HG03175 (cell line): ENCODE measurements around the gene SH3PXD2A.
"Not testable (repeated sequence)": the region's sequence is repeated elsewhere in the genome, so short reads cannot be mapped to it uniquely, and the experiment has no call there.

Experiments used
- ATAC-seq: cut with Tn5 transposase; IDR thresholded peaks from one replicate; pipeline ENCODE4 v1.9.1; 2021; ENCODE audit warnings: mild to moderate bottlenecking, moderate library complexity; ENCODE audit not compliant: unreplicated experiment

Gene SH3PXD2A

GRCh38 chr10:103852189-103852711, 3.1 kb downstream of the SH3PXD2A start:
- no peak for ATAC-seq

- ATAC-seq: no peak
Measured at GRCh38 chr10:103851261-103851660, 4.1 kb downstream of the SH3PXD2A start.

- no peak for ATAC-seq
Measured at GRCh38 chr10:103850572-103850895, 4.8 kb downstream of the SH3PXD2A start.

GRCh38 chr10:103849880-103850571, 5.3 kb downstream of the SH3PXD2A start:
- no peak for ATAC-seq

- ATAC-seq: no peak
Measured at GRCh38 chr10:103849212-103849877, 6.0 kb downstream of the SH3PXD2A start.

GRCh38 chr10:103847909-103848468, 7.4 kb downstream of the SH3PXD2A start:
- ATAC-seq: no peak

GRCh38 chr10:103847346-103847745, 8.0 kb downstream of the SH3PXD2A start:
- ATAC-seq: no peak

GRCh38 chr10:103845972-103846371, 9.4 kb downstream of the SH3PXD2A start:
- no peak for ATAC-seq

- ATAC-seq: not testable (repeated sequence)
Measured at GRCh38 chr10:103845346-103845745, 10.0 kb downstream of the SH3PXD2A start.

GRCh38 chr10:103843854-103844570, 11.4 kb downstream of the SH3PXD2A start:
- ATAC-seq: no peak

GRCh38 chr10:103843045-103843444, 12.3 kb downstream of the SH3PXD2A start:
- ATAC-seq: no peak

GRCh38 chr10:103842605-103843004, 12.8 kb downstream of the SH3PXD2A start:
- ATAC-seq: no peak

GRCh38 chr10:103841519-103841918, 13.9 kb downstream of the SH3PXD2A start:
- no peak for ATAC-seq

- no peak for ATAC-seq
Measured at GRCh38 chr10:103840740-103841070, 14.7 kb downstream of the SH3PXD2A start.

GRCh38 chr10:103839872-103840739, 15.3 kb downstream of the SH3PXD2A start:
- no peak for ATAC-seq

- ATAC-seq: no peak
Measured at GRCh38 chr10:103839519-103839871, 15.9 kb downstream of the SH3PXD2A start.

GRCh38 chr10:103838862-103839518, 16.4 kb downstream of the SH3PXD2A start:
- ATAC-seq: no peak

GRCh38 chr10:103838070-103838395, 17.3 kb downstream of the SH3PXD2A start:
- ATAC-seq: no peak

- no peak for ATAC-seq
Measured at GRCh38 chr10:103837370-103838069, 17.9 kb downstream of the SH3PXD2A start.

GRCh38 chr10:103836861-103837260, 18.5 kb downstream of the SH3PXD2A start:
- no peak for ATAC-seq
